Hepatocyte (in vitro differentiated cells): ENCODE results near the gene PTPRN2.

Source experiments
- CTCF ChIP-seq: fragments of 200-600 bp; sonication (generic); IDR thresholded peaks from 2 replicates; pipeline ENCODE4 v1.5.1; 2016; ENCODE audit warnings: antibody characterized with exemption, mild to moderate bottlenecking; ENCODE audit not compliant: poor library complexity
- EZH2phosphoT487 ChIP-seq: fragments of 200-600 bp; sonication (generic); IDR thresholded peaks from one replicate; pipeline ENCODE4 v1.6.1; 2018; ENCODE audit warnings: antibody characterized with exemption, mild to moderate bottlenecking, low read depth, moderate library complexity; ENCODE audit not compliant: unreplicated experiment, severe bottlenecking

GRCh38 chr7:158015403-158016179 lies 572.0 kb downstream of the PTPRN2 start:
- TF ChIP-seq CTCF, result no peak
- TF ChIP-seq EZH2phosphoT487, result no peak
